ENCODE data around the gene PRKAG1.
A peak's percentile ranks its signal among the peaks of the same experiment; 100 is the strongest.

The PRKAG1 gene

DNA sequence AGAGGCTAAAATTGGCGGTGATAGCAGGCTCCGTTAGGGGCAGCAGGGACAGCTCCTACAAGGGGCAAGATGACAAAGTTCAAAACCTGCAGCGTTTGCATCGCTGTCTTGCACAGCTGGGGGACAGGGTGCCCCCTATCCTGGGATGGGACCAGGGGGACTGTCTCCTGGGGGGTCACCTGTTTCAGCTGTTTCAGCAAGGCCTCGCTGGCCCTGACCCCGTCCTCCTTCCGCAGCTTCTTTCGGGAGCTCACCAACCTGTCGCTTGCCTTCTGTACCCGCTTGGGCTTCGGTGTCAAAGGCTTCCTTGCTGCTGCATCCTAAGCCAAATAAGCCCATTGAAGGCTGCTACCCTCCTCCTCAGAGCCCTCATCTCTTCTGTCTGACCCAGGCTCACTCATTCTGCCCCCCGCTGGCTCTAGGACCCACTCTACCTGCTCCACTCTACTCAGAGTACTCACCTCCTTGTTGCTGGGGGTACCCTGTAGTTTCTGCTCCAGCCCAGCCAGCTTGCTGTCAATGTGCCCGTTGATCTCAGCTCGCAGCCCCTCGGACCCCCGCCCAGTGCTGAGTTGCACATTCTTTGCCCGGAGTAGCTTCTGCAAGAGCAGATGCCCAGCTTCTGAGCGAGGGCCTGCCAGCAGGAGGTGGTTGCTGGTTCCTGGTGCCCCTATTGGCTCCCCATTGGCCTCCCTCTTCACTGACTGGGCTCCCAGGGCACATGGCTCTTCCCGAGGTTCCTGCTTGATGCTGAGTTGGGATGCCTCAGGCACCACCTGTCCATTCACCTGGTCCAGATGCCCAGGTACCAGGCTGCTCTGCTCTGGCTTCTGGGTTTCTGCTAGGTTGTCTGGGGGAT, 12.4 kb upstream of the PRKAG1 start:
- no peak for DNase-seq

DNA sequence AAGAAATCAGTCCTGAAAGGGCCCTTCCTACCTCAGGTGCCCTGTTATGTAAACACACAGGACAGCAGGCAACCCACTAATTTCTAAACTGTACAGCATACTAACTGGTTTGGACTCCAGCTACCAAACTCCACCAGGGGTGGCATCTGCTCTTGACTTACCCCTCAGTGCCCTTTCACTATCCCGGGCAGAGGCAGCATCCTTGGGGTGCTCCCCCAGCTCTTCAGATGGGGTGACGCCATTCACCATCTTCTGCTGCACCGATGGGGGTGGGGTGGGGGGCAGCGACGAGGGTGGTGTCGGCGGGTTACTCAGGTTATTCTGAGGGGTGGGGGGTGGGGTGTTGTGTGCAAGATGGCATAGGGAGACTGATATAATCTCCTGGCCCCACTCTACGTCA, 11.5 kb upstream of the PRKAG1 start:
- DNase-seq, result no peak

DNA sequence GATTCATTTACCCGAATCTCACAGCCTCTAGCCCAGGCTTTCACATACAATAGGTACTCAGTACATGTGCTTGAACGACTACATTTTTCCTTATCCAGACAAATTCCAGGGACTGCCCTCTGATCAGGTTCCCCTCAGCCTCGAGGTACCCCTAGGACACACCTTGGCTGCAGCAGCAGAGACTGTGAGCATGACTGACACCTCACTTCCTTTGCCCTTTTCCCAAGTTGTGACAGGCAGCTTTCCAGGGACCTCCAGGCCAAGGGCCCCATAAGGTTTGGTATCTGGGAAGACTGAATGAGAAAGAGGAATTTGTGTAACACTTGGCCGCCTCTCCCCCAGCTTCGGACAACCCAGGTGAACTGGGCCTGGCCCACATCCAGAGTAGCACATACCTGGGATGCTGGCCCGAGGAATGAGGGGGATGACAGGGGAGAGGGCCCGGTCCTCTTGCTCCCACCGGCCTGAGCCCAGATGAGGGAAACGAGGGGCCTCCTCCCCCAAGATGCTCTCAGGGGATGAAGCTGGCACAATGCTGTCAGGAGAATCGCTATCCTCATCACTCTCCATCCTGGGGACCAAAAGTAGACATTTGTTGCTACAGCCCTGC, 10.2 kb upstream of the PRKAG1 start:
- no peak for DNase-seq

DNA sequence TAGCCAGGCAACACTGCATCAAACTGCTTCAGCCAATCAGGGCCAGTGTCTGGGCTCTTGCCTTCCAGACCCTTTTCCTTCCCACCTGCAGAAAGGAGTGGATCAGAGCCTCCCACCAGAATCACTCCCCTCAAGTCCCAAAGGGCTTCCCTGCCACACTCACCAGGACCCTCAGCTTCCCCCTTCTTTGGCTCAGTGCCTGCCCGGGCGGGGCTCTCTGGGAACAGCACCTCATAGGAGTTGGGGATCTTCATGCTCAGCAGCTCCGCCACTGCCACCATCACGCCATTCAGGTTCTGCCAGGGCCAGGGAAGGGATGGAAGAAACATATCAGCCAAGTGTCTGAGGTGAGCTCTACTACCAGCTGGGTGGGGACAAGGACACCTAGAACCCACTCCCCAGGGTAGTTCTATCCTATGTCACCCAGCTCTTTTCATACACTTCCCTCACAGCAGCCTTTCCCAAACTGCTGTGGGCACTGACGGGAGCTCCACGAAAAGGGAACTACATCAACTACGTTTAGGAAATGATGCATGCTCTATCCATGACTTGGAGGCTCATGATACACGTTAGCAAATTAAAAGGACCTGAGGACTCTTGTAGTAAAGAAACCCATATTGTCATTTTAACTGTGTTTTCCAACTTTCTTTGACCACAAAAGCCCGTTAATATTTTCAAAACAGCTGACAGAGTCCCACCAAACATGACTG, 9.4 kb upstream of the PRKAG1 start:
- DNase-seq, result no peak

- DNase-seq, result no peak
Observed at GRCh38 chr12:49026678-49027480, 8.3 kb upstream of the PRKAG1 start.

DNA sequence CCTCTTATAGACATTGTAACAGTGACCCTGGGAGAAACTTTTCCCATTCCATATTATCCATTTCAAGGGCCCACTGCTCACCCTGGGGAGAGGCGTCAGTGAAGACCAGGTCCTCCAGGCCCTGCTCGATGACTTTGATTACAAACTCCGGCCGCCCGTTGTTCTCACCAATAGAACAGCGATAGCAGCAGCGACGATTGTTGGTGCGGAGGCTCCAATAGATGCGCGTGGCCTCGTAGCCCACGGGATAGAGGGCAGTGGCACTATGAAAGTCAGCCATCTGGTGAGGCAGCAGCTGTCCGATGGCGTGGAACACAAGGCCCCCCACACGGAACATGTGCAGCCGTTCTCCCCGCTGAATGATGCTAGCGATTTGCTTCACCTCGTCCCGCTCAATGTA, 7.5 kb upstream of the PRKAG1 start:
- DNase-seq, result no peak

DNA sequence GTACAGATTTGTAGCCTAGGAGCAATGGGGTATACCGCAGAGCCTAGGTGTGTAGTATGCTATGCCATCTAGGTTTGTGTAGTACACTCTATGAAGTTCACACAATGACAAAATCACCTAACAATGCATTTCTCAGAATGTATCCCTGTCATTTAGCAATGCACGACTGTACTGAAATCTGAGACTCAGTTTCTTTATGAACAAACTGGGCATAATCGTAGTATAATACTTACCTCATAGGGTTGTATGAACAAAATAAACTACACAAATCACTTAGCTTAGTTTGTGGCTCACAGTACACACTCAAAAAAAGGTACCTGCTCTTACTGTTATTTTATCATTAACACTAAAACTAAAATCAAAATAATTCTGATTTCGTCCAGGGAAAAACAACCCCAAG, 6.9 kb upstream of the PRKAG1 start:
- DNase-seq, result no peak

DNA sequence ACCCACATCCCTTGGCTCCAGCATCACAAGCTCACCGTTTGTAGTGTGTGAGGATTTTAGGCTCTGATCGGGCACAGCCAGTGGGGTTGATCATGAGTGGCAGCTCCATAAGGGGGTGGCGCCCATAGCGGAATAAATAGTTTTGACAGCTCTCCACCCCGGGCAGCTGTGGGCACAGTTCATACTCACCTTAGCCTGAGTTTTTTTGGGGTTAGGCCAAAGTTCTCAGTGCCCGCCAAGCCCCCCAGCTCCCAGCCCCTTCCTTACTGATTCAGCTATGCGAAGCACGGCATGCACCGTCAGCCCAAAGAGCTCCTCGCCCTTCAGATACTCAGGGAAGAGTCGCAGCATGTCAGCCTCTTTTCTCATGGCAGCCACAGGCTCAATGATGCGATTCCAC, 6.0 kb upstream of the PRKAG1 start:
- no peak for DNase-seq

DNA sequence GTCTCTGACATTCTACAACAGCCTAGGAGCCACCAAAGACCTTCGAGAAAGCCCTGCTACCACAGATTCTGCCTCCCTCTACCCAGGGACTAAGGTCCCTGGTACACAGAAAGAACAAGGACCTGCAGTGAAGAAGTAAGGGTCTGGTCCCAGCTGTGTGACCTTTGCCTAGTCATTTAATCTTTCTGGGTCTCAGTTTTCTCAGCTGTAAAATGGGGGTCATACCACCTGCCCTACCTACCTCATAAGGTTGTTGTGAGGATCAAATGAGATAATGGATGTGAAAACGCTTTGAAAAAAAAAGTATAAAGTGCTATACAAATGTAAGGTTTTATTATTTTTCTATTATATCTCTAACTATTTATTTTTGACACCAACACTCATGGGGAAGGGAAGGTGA, 5.2 kb upstream of the PRKAG1 start:
- no peak for DNase-seq

DNA sequence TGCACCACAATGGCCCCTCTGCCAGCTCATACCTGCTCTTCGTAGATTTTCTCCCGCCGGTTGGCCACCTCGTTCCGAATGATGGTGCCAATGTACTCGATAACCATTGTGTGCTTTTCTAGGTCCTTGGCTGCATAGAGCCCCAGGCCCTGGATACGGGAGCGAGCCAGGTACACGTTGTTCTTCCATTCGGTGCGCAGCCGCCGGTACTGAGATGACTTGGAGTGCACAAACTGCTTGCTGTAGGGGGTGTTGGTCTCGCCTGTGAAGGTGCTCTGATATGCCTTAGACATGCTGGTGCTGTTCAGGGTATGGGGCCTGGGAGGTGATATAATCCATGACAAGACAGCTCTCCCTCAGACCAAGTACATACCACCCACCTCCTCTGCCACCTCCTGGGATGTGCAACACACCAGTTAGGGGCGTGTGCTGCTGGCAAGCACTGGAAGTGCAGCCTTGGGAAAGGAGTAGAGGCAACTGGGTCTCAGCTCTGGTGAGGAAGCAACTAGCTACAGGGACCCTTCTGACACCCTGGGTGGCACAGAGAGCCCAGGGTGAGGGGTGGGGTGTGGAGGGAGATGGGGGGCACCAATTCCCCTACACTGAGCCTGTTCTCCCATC, 4.1 kb upstream of the PRKAG1 start:
- no peak for DNase-seq

- DNase-seq, result no peak
Observed at GRCh38 chr12:49021292-49021915, 2.8 kb upstream of the PRKAG1 start.

DNA sequence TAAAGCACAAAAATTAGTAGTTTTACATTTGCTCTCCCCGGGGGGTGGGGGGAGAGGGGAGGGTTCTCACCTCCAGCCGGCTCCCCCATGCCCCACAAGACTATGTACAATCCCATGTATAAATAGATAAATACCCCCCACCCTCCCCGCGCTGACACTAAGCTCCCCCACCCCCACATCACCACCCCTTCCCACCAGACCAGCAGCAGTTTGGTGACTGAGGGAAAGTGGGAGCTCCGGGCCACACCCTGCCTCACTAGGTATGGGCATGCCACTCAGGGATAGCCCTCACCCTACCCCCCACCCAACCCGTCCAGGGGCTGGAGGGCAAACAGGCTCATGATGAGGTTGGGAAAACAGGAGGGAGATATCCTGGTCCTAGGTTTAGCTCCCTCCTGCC, 1.9 kb upstream of the PRKAG1 start:
- DNase-seq, result no peak

DNA sequence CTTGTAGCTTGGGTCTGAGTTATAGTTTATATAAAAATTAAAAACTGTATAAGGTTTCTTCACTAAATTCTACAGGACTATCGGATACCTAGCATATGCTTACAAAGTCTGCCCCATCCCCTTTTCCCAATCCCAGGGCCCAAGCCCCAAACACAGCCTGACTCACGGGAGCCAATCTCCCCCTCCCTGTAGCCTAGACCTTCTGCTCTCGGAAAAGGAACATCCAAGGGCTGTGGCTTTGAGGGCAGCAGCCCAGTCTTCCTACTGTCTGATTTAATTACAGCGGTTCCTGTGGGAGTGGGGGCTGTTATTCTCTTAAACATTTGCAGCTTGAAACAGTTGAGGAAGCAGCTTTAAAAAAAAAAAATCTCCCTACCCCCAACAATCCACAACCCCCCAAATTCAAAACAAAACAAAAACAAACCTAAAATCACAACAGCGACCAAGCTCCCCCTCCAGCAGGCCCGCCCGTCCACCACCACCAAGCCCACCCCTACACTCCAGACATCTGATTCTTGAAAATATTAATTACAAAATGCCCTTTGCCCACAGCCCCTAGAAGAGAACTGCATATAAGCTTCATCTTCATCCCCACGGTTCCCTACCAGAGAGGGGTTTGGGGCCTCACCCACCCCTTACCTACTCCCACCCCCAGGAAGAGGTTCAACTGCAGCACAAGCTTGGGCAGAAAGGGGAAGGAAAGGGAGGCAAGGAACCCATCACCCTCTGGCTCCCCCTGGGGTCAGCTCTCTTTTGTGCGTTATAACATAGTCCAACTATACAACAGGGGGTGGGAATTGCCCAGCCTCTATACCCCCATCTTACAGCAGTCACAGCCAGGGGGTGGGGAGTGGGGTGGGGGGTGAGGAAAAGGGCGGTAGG, 1.1 kb upstream of the PRKAG1 start:
- DNase-seq, result peak; percentile 58

DNA sequence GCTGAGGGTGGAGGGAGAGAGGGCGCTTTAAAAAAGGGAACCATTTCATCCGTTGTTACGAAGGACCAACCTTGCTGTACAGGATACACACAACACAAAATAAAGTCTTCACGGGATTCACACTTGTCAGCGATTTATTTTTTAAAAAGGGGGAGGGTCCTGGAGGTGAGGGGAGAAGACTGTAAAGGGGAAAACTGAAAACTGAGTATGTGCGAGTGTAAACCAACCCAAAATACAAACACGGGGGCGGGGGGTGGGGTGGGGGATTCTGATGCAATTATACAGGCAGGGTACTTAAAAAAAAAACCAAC, 499 bp upstream of the PRKAG1 start:
- DNase-seq, result peak; percentile 20

- peak; percentile 53 for DNase-seq
Observed at GRCh38 chr12:49017891-49018260, 700 bp downstream of the PRKAG1 start.

GRCh38 chr12:49015196-49015595, 3.4 kb downstream of the PRKAG1 start:
- DNase-seq, result no peak

- DNase-seq, result peak; percentile 44
Observed at GRCh38 chr12:49014547-49014946, 4.0 kb downstream of the PRKAG1 start.

GRCh38 chr12:49013428-49013827, 5.1 kb downstream of the PRKAG1 start:
- no peak for DNase-seq

DNA sequence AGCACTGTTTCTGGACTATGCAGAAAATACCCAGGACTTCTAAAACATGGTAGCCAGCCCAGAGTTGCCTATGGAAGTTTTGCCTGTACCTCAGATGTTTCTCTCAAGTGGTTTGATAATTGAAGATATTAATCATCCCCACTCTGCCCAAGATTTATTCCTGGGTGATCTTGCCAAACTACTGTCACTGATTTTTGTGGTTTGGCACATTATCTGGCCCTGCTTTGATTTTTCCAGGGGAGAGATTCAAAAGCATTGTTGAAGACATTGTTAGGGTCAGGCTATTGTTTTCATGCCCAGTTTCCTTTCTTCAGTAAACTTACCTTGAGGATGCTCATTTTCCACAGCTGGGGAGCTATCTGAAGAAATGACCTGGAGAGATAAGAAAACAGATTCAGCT, 5.8 kb downstream of the PRKAG1 start:
- no peak for DNase-seq

- no peak for DNase-seq
Observed at GRCh38 chr12:49010092-49010668, 8.4 kb downstream of the PRKAG1 start.

- no peak for DNase-seq
Observed at GRCh38 chr12:49008943-49009342, 9.6 kb downstream of the PRKAG1 start.
